Peyer's patch (tissue), 4 donors: ENCODE measurements around the gene ZNF627. TPM values are rescaled to one million over a fixed set of nuclear protein-coding genes. Genes with fewer than 3 reads are reported as not detected.
"Not testable (repeated sequence)": the region's sequence is repeated elsewhere in the genome, so short reads cannot be mapped to it uniquely, and the experiment has no call there.

Experiments used
- DNase-seq, 3 donors: peaks; one replicate each; pipeline ENCODE4 v3.0.0-alpha.2; 2017 to 2019
- H3K27ac ChIP-seq, 4 donors: fragments of 200-600 bp; sonication (generic); one replicate each; pipeline ENCODE4 v1.5.1; 2016 to 2019
- H3K27me3 ChIP-seq, 2 donors: fragments of 200-600 bp; sonication (generic); one replicate each; pipeline ENCODE4 v1.5.1; 2019
- H3K36me3 ChIP-seq, 3 donors: fragments of 200-600 bp; sonication (generic); one replicate each; pipeline ENCODE4 v1.5.1; 2016 to 2019
- H3K4me1 ChIP-seq, 4 donors: fragments of 200-600 bp; sonication (generic); one replicate each; pipeline ENCODE4 v1.5.1; 2016 to 2019
- H3K4me3 ChIP-seq, 4 donors: fragments of 200-600 bp; sonication (generic); 1 replicate in 3 of 4; 2 replicates in 1 of 4; pipeline ENCODE4 v1.5.1; 2016 to 2019; ENCODE audit warnings: mild to moderate bottlenecking in 1 of 4
- H3K9me3 ChIP-seq, 4 donors: fragments of 200-600 bp; sonication (generic); one replicate each; pipeline ENCODE4 v1.5.1; 2016 to 2019; ENCODE audit warnings: mild to moderate bottlenecking in 1 of 4
- CTCF ChIP-seq, 6 experiments: fragments of 450-650 bp in 4 of 6; fragments of 200-600 bp in 2 of 6; sonication (generic) in 1 of 6; IDR thresholded peaks; one replicate each; pipeline ENCODE4 v1.5.1; 2017 to 2019; ENCODE audit warnings: antibody characterized with exemption in 6 of 6, mild to moderate bottlenecking in 3 of 6, moderate library complexity in 1 of 6
- POLR2A ChIP-seq, 2 donors: fragments of 450-650 bp; IDR thresholded peaks; one replicate each; pipeline ENCODE4 v1.5.1; 2017; ENCODE audit warnings: antibody characterized with exemption in 2 of 2, mild to moderate bottlenecking in 2 of 2, moderate library complexity in 2 of 2
- total RNA-seq, 4 donors: library from RNA; depleted of rRNA; stranded (reverse); fragments of >200 nt; gene quantifications; one replicate each; pipeline ENCODE4 v1.1.0, GENCODE V29; 2016

The ZNF627 gene
- total RNA-seq, 4 donors from 2014 or later = 4.4 to 10.7 (median 5.5) TPM

GRCh38 chr19:11596156-11596555 is 1.1 kb upstream of the ZNF627 start:
- H3K27me3 ChIP-seq = no peaks in the 10 kb centered on the region
- H3K4me1 ChIP-seq = peaks cover 0 to 7% (median 2%) of the 10 kb centered on the region in 4 donors
- H3K36me3 ChIP-seq = no peaks in the 10 kb centered on the region
- H3K9me3 ChIP-seq = no peaks in the 10 kb centered on the region
- H3K4me3 ChIP-seq = no peak overlapping the region
- no peak overlapping the region for H3K27ac ChIP-seq
- TF ChIP-seq CTCF (IDR thresholded peaks at IDR 0.05) (no peak), POLR2A (IDR thresholded peaks at IDR 0.05) (no peak)
- DNase-seq = no peak

- Histone ChIP-seq H3K4me3 (peak overlapping the region; percentile 68 to 84 (median 79)), H3K9me3 (no peaks in the 10 kb centered on the region), H3K36me3 (no peaks in the 10 kb centered on the region), H3K27ac (peak overlapping the region in 3 of 4 donors; percentile 82 to 86 (median 86)), H3K4me1 (peaks cover 0 to 7% (median 2%) of the 10 kb centered on the region in 4 donors), H3K27me3 (no peaks in the 10 kb centered on the region)
- TF ChIP-seq POLR2A (IDR thresholded peaks at IDR 0.05) = no peak
- TF ChIP-seq CTCF (IDR thresholded peaks at IDR 0.05) = no peak
- no peak for DNase-seq
Measured at GRCh38 chr19:11598103-11598483, 810 bp downstream of the ZNF627 start.

DNA sequence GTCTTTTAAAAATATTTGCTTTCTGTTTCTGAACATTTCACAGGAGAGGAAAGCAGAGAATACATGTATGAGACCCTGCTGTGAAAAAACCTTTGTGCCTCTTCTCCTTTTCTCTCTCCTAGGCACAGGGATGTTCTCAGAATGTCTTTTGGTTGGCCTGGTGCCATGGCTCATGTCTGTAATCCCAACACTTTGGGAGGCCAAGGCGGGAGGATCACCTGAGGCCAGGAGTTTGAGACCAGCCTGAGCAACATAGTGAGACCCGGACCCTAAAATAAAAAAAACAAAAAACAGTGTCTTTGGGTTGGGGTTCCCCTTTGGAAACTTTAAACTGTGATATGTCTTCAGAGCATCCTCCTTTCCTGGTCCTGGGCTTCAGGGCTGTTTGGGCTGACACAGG is 1.5 kb downstream of the ZNF627 start:
- TF ChIP-seq POLR2A (IDR thresholded peaks at IDR 0.05) (no peak), CTCF (IDR thresholded peaks at IDR 0.05) (no peak)
- no peak for DNase-seq
- Histone ChIP-seq H3K4me1 (peaks cover 0 to 7% (median 2%) of the 10 kb centered on the region in 4 donors), H3K27me3 (no peaks in the 10 kb centered on the region), H3K27ac (no peak overlapping the region), H3K4me3 (no peak overlapping the region), H3K36me3 (no peaks in the 10 kb centered on the region), H3K9me3 (no peaks in the 10 kb centered on the region)

DNA sequence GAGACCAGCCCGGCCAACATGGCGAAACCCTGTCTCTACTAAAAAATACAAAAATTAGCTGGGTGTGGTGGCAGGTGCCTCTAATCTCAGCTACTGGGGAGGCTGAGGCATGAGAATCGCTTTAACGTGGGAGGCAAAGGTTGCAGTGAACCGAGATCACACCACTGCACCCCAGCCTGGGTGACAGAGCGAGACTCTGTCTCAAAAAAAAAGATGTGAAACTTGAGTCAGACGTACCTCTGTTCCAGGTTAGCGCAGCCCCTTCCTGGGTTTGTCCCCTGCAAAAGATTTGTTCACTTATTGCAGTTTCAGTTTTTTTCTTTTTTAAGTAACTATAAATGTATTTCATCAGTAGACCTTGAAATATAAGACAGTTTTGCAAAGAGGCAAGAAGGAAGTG is 2.4 kb downstream of the ZNF627 start:
- H3K4me1 ChIP-seq, H3K27ac ChIP-seq, H3K36me3 ChIP-seq, H3K27me3 ChIP-seq, H3K9me3 ChIP-seq, H3K4me3 ChIP-seq, DNase-seq: not testable (repeated sequence)

DNA sequence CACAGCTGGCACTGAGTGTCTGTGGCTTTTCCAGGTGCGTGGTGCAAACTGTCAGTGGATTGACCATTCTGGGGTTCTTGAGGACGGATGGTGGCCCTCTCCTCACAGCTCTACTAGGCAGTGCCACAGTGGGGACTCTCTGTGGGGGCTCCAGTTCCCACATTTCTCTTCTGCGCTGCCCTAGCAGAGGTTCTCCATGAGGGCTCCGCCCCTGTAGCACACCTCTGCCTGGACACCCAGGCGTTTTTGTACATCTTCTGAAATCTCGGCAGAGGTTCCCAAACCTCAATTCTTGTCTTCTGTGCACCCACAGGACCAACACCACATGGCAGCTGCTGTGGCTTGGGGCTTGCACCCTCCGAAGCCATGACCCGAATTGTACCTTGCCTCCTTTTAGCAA is 9.2 kb downstream of the ZNF627 start:
- H3K27me3 ChIP-seq = no peaks in the 10 kb centered on the region
- no peak overlapping the region for H3K27ac ChIP-seq
- H3K4me1 ChIP-seq = no peaks in the 10 kb centered on the region
- no peak for DNase-seq
- H3K36me3 ChIP-seq = peaks cover 0 to 15% (median 0%) of the 10 kb centered on the region in 3 donors
- H3K9me3 ChIP-seq = peaks cover 0 to 13% (median 3%) of the 10 kb centered on the region in 4 donors
- TF ChIP-seq POLR2A (IDR thresholded peaks at IDR 0.05) = no peak
- no peak for TF ChIP-seq CTCF (IDR thresholded peaks at IDR 0.05)
- H3K4me3 ChIP-seq = no peak overlapping the region

GRCh38 chr19:11611730-11612129 is 14.4 kb downstream of the ZNF627 start:
- DNase-seq = no peak
- Histone ChIP-seq H3K4me1 (no peaks in the 10 kb centered on the region), H3K36me3 (peaks cover 0 to 32% (median 0%) of the 10 kb centered on the region in 3 donors), H3K4me3 (no peak overlapping the region), H3K9me3 (peaks cover 0 to 10% (median 3%) of the 10 kb centered on the region in 4 donors), H3K27me3 (no peaks in the 10 kb centered on the region), H3K27ac (no peak overlapping the region)
- TF ChIP-seq CTCF (IDR thresholded peaks at IDR 0.05) (no peak), POLR2A (IDR thresholded peaks at IDR 0.05) (no peak)
